SU-DHL-6 (cell line): Measurements from ENCODE around the gene VWC2L.

Source experiments
- CTCF ChIP-seq: fragments of 200-600 bp; sonication (generic); IDR thresholded peaks from one replicate; pipeline ENCODE4 v1.5.1; 2017; ENCODE audit warnings: antibody characterized with exemption, mild to moderate bottlenecking, low read length, moderate library complexity; ENCODE audit not compliant: insufficient read depth, poor library complexity, severe bottlenecking
- EZH2phosphoT487 ChIP-seq: fragments of 200-600 bp; sonication (generic), shearing (Covaris generic); conservative IDR thresholded peaks from 2 replicates; pipeline ENCODE4 v1.6.1; 2018; ENCODE audit warnings: mild to moderate bottlenecking, antibody characterized with exemption, low read length, moderate library complexity, mixed read lengths

- no peak for TF ChIP-seq CTCF
- TF ChIP-seq EZH2phosphoT487: no peak
Measured at GRCh38 chr2:214592011-214592410, 181.2 kb downstream of the VWC2L start.
